Gastroesophageal sphincter (tissue), 3 donors: Measurements from ENCODE around the gene C10orf53.

ENCODE experiments used
- EP300 ChIP-seq: sonication (generic); formaldehyde crosslinking; IDR thresholded peaks from one replicate; pipeline ENCODE4 v1.6.1; 2017; ENCODE audit warnings: antibody characterized with exemption, mild to moderate bottlenecking
- POLR2A ChIP-seq, 2 donors: fragments of 450-650 bp; IDR thresholded peaks; one replicate each; pipeline ENCODE4 v1.6.1; 2017; ENCODE audit warnings: antibody characterized with exemption in 2 of 2, mild to moderate bottlenecking in 2 of 2, moderate library complexity in 1 of 2
- POLR2AphosphoS5 ChIP-seq: sonication (generic); formaldehyde crosslinking; IDR thresholded peaks from one replicate; pipeline ENCODE4 v1.6.1; 2017; ENCODE audit warnings: antibody characterized with exemption
- TF ChIP-seq, protein P1 (sequence below), 4 experiments: fragments of 200-600 bp in 2 of 4; fragments of 450-650 bp in 2 of 4; sonication (generic) in 1 of 4; IDR thresholded peaks; one replicate each; pipeline ENCODE4 v1.5.1; 2017 to 2019; ENCODE audit warnings: antibody characterized with exemption in 4 of 4, mild to moderate bottlenecking in 2 of 4, moderate library complexity in 2 of 4

DNA sequence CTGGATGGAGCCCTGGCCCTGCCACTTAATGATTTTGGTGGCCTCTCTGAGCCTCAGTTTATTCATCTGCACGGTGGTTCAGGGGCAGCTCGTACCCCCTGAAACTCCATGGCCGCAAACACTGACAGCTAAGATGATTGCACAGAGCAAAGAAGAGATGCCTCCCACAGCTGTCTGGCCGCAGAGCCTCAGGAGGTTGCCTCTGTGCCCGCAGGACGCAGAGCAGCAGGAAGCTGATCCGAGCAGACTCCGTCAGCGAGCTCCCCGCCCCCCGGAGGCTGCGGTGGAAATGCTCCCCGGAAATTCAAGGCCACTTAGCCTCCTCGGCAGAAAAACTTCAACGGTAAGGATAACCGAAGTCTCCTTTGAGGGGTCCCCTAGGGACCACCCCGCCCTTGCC is 30.2 kb upstream of the C10orf53 start:
- TF ChIP-seq POLR2A (IDR thresholded peaks at IDR 0.05): no peak
- TF ChIP-seq, protein P1, sequence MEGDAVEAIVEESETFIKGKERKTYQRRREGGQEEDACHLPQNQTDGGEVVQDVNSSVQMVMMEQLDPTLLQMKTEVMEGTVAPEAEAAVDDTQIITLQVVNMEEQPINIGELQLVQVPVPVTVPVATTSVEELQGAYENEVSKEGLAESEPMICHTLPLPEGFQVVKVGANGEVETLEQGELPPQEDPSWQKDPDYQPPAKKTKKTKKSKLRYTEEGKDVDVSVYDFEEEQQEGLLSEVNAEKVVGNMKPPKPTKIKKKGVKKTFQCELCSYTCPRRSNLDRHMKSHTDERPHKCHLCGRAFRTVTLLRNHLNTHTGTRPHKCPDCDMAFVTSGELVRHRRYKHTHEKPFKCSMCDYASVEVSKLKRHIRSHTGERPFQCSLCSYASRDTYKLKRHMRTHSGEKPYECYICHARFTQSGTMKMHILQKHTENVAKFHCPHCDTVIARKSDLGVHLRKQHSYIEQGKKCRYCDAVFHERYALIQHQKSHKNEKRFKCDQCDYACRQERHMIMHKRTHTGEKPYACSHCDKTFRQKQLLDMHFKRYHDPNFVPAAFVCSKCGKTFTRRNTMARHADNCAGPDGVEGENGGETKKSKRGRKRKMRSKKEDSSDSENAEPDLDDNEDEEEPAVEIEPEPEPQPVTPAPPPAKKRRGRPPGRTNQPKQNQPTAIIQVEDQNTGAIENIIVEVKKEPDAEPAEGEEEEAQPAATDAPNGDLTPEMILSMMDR (IDR thresholded peaks at IDR 0.05): no peak
- TF ChIP-seq POLR2AphosphoS5: no peak
- no peak for TF ChIP-seq EP300
